ENCODE measurements around the gene SUPT7L.
"Not testable (repeated sequence)": the region's sequence is repeated elsewhere in the genome, so short reads cannot be mapped to it uniquely, and the experiment has no call there.

The SUPT7L gene

DNA sequence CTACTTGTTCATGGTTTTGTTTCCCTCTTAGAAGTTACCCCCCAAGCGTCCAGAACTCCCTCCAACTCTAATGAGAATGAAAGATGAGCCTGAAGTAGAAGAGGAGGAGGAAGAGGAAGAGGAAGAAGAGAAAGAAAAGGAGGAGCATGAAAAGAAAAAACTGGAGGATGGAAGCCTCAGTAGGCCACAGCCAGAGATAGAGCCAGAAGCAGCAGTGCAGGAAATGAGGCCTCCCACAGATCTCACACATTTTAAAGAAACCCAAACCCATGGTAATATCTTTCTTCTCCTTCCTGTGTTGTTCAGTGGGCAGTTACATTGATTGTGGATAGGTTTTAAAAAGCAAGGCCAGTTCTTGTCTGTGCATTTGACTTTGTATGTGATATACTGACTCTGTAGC lies 21.6 kb upstream of the SUPT7L start:
- not testable (repeated sequence) for DNase-seq

GRCh38 chr2:27683390-27684071 lies 20.1 kb upstream of the SUPT7L start:
- peak; percentile 86 for DNase-seq

GRCh38 chr2:27682334-27682771 lies 18.9 kb upstream of the SUPT7L start:
- not testable (repeated sequence) for DNase-seq

DNA sequence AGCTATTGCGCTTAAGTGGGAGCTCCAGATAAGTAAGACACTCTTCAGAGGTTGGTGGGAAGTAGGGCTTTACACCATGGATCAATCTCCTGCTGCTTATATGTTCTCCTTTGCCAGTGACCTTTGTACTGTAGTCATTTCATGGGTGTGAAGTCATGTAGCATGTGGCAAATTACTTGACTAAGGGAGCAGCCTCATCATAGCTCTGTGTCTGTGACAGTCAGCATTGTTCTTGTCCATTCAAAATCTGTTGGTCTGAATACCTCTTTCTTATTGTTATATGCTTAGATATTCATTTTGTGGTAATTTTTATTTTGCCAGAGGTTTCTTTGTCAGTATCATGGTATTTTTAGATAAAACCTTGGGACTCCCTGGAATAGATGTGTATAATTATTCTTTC lies 18.4 kb upstream of the SUPT7L start:
- no peak for DNase-seq

DNA sequence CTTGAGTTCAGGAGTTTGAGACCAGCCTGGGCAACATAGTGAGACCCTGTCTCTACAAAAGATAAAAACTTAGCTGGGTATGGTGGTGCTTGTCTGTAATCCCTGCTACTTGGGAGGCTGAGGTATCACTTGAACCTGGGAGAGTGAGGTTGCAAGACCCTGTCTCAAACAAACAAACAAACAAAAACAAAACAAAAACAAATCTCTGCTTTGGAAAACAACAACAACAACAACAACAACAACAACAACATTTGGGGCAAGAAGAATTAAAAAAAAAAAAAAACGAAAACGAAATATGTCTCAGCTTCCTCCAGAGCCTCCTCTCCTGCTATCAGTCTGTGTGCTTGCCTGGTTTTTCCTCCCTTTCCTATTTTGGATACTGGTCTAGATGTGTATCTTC lies 17.2 kb upstream of the SUPT7L start:
- DNase-seq: no peak

DNA sequence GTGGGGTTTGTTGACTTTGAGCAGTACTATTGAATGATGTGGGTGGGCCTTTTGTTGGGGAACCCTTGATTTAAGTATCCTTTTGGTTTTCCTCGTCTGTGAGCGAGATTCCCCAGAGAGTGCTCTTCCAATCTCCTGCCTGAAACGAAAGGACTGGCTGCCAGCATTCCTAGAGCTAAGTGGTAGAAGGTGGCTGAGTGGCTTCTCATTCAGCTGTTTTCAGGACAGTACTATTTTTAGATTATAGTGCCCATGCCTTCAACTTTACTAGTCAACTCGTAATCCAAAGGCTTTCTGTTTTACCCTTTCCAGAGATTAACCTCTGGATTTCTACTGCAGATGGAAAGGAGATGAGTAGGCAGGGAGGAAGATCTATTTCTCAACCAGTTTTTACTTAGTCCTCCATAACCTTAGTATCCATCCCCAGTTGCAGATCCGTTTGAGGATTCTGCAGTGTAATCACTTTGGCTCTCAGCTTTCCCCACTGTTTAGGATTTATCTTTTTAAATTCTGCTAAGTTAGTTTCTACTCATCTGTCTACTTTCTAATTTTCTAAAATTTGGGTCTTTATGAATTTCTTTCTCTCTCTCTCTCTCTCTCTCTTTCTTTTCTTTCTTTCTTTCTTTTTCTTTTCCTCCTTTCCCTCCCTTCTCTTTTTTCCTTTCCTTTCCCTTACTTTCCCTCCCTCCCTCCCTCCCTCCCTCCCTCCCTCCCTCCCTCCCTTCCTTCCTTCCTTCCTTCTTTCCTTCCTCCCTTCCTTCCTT lies 9.5 kb upstream of the SUPT7L start:
- DNase-seq: no peak

DNA sequence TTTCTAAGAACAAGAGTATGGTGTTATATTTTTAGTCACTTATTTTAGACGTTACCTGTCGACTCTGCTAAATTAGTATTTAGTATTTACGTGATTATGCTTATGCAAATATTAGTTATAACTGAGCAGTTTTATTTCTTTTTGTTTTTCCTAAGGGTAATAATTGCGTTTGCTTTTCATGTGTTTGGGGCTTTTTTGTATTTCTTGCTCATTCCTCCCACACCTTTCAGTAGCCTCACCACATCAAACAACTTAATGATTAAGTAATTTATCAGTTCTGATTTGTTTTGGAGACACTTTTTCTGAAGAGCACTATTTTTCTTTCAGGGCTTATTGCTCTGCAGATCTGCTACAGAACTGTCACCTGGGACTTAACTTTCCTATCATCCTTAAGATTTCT lies 7.8 kb upstream of the SUPT7L start:
- DNase-seq: no peak

DNA sequence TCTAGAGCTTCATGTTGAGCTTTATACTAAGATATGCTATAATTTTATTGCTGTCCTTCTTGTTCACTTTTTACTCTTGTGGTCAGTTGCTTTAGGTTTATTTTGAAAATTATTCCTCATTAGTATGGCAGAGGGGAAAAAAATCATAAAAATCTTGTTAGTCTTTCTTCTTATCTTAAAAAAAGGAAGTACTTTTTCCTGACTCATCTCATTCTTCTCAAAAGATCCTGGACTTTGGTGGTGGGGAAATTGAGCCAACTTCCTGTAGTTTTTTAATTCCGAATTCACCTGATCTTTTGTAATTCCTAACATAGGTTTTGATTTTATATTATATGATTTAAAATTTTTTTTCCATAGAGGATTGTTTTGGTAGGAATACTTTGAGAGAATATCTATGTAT lies 4.0 kb upstream of the SUPT7L start:
- no peak for DNase-seq

DNA sequence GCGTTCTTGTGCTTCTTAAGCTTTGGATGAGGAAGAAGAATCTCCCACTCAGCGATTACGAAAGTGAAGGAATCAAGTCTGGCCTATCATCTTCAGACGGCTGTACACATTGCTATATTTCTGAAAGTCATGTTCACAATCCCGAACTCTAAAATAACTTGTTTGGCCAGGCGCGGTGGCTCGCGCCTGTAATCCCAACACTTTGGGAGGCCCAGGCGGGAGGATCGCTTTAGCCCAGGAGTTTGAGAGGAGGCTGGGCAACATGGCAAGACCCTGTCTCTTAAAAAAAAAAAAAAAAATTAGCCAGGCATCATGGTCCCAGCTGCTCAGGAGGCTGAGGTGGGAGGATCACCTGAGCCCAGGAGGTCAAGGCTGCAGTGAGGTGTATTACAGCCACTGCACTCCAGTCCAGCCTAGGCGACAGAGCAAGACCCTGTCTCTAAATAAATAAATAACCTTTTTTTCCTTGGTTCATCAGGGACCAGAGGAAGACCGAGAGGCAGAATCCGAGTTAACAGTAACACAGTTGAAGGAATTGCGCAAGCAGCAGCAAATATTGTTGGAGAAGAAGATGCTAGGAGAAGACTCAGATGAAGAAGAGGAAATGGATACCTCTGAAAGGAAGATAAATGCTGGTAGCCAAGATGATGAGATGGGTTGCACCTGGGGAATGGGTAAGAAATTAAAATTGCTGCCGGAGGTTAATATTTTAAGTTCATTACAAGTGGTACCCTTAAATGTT lies 1.4 kb upstream of the SUPT7L start:
- DNase-seq: no peak

DNA sequence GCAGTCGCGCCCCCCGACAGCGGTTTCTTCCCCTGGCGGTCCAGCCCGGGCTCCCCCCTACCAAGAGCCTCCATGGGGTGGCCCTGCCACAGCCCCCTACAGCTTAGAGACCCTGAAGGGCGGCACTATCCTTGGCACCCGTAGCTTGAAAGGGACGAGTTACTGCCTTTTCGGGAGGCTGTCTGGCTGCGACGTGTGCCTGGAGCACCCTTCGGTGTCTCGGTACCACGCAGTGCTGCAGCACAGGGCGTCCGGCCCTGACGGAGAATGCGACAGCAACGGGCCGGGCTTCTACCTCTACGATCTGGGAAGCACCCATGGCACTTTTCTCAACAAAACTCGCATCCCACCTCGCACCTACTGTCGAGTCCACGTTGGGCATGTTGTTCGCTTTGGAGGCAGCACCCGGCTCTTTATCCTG lies 750 bp upstream of the SUPT7L start:
- no peak for DNase-seq

DNA sequence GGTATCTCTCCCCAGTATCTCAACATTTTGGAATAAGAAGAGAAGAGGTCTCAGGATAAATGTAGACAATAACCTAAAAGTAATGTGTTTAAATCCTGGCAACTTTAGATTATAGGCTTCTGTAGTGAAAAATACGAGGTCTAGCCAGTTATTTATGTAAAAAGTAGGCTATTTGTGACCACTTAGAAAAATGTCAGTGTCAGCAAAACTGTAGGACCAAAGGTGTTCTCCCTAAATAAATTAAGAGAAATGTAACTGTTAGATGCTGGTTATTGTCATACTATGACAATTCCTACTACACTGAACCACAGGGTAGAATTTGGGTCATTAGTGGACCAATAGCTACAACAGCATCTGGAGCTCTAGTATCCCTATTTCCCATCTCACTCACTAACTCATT lies 2.0 kb downstream of the SUPT7L start:
- DNase-seq: no peak

DNA sequence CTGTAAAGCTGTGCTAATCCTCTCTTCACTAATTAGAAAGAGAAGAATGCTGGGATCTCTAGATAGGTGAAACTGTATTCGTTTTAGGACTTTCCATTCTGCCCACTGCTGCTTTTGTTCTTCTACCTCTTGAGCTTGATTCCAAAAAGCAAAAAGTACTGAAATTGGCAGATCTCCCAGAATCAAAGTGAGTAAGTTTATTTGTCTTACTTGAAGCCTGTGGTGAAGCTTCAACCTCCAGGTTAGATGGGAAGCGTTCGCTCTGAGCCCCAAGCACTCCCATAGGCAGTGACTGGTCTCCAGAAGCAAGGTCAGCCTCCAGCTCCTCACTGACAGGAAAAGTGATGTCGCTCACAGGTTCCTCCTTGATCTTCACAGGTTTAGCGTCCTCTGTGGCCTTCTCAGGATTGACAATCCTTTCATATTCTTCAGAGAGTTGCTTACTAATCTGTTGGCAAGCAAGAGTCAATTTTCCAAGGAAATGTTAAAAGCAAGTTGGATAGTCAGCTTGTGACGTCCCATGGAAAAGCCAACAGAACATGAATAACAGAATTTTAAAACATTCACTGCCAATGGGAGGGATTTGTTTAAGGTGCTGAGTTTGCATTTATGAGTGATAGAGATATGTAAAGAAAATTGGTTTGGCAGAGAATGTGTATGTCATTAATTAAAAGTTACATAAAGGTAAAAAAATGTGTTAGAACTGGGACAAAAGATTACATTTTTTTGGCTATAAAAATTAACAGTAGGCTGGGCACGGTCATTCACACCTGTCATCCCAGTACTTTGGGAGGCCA lies 8.1 kb downstream of the SUPT7L start:
- no peak for DNase-seq

DNA sequence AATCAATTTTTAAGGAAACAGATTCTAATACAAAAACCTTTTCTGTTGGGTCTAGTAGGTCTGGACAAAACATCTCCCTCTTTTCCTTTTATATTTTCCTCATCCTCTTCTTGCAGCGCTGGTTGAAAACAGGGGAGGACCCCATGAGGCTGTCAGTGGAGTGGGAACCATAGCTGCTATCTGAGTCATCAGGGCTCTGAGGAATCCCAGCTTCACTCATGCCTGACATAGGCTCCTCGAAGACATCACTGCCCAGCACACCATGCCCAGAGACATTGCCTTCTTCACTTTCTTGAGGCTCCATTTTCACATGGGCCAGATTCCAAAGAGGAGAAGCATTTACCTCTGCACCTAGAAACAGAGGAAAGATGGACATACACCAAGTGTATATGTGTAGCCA lies 10.0 kb downstream of the SUPT7L start:
- no peak for DNase-seq

GRCh38 chr2:27652790-27653189 lies 10.6 kb downstream of the SUPT7L start:
- DNase-seq: no peak

DNA sequence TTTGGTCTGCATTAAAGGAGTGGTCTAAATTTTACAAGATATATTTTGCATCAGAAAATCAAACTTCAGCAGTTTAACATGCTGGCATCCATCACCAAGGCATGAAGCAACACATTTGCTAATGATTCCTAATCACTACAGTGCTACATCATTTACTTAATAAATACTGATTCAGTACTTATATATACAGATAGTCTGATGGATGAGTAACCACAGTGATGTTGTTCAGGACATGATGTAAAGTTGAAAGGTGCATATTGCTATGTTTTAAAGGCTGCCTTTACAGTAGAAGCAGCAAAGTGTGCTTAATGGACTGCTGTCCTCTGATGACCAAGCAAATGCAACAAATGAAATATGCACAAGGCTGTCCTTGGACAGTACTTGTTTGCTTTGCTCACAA lies 11.1 kb downstream of the SUPT7L start:
- DNase-seq: no peak

DNA sequence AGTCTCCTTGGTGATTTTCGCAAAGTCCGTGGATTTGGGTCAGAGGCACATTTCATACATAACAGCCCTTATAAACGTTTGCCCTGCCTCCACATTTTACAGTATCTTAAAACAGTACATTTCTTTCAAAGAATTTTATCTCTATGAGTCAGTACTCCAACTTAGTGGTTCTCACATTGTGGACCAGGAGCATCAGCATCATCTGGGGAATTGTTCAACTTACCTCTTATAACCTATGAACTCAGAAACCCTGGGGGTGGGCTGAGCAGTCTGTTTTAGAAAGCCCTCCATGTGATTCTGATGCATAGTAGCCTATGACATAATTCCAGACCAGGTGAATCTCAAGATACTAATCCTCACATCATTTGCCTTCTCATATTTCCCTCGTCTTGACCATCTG lies 12.4 kb downstream of the SUPT7L start:
- DNase-seq: no peak

- DNase-seq: no peak
Measured at GRCh38 chr2:27647737-27648136, 15.7 kb downstream of the SUPT7L start.

DNA sequence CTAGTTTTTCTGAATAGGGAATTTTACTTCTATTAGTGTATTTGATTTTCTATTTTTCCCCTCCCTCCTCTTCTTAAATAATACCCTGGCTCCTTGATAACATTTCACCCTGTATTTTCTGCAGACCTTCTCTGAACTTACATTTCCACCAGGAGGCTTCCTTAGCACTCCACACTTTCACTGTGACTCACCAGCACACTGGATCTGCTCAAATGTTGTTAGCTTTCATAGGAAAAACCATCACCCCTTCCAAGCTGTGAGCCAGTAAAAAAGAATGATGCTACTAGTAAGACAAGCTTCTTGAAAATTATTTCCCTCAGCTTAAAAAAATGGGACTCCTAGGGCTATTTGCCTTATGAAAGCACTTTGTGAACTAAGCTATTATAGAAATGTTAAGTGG lies 16.1 kb downstream of the SUPT7L start:
- DNase-seq: no peak

DNA sequence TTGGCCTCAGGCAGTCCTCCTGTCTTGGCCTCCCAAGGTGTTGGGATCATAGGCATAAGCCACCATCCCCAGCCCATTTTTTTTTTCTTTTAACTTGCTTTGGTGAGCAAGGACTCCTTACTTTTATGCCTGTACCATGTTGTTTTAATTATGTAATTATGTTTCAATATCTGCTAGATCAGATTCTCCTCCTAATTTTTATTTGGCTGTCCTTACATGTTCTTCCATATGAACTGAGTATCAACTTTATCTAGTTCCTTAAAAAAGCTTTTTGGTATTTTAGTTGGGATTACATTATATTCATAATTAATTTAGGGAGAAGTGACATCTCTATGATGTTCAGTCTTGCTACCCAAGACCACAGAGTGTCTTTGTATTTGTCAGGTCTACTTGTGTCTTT lies 18.2 kb downstream of the SUPT7L start:
- DNase-seq: no peak

GRCh38 chr2:27640722-27641245 lies 22.6 kb downstream of the SUPT7L start:
- no peak for DNase-seq

- no peak for DNase-seq
Measured at GRCh38 chr2:27638709-27639108, 24.7 kb downstream of the SUPT7L start.

DNA sequence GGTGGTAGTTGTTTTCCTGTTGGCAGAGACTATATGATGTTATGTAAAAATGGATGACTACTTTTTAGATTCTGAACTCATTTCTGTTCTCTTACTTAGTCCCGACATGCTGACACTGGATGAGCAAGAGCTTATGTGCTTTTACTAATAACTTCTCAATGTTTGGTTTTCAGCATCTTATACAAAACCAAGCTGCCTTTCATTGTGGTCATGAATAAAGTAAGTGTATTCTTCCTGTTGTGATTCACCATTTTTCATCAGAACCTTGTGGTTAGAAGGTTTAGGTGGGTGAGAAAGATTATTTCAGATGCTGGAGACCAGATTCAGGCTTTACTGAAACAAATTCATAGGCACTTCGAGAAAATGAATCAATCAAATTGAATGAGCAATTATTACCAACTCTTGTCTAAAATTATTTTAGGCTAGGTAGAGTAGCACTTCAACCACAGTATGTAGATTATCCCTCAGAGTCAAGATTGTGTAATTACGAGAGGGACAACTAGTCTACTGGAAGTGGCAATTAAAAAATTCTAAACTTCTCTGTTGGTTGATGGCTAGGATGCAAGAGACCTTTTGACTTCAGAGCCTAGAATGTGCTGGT lies 25.3 kb downstream of the SUPT7L start:
- DNase-seq: no peak
